Panc1 (cell line): ENCODE data around the gene KIAA1614. TPM values are rescaled to one million over a fixed set of nuclear protein-coding genes. Genes with fewer than 3 reads are reported as not detected.

Experiments used
- ATAC-seq: fragments of 200-7000 bp; cut with Tn5 transposase; 2 replicates; pipeline ENCODE4 v1.9.1; 2020; ENCODE audit warnings: mild to moderate bottlenecking, moderate library complexity
- BruUV-seq: library from RNA; stranded (reverse); fragments of 400-500 nt; replicated peaks from 2 replicates; lab custom pipeline; 2021; lab: Mats Ljungman, UMichigan
- CTCF ChIA-PET: fragments of 300-600 bp; sonication (Branson Sonifier 250); formaldehyde crosslinking; loops from one replicate; lab custom pipeline; 2022; ENCODE audit warnings: antibody characterized with exemption; lab: Charles Lee
- POLR2A ChIA-PET: fragments of 300-600 bp; sonication (Branson Sonifier 250); formaldehyde crosslinking; loops from one replicate; lab custom pipeline; 2022; ENCODE audit warnings: antibody characterized with exemption; lab: Charles Lee
- DNase-seq: peaks from one replicate; pipeline ENCODE4 v3.0.0-alpha.2; 2010; ENCODE audit warnings: low read depth, low spot score
- H3K27ac ChIP-seq: 2 replicates; pipeline ENCODE4 v1.5.1; 2011; ENCODE audit warnings: mild to moderate bottlenecking, low read length, inconsistent platforms
- H3K27me3 ChIP-seq: fragments of 200-500 bp; sonication (Bioruptor generic); 2 replicates; pipeline ENCODE4 v1.6.0; 2014; ENCODE audit warnings: low read length, inconsistent platforms; ENCODE audit not compliant: control insufficient read depth, insufficient read depth
- H3K36me3 ChIP-seq: fragments of 200-500 bp; sonication (Bioruptor generic); 2 replicates; pipeline ENCODE4 v1.5.1; 2014; ENCODE audit warnings: inconsistent platforms, mild to moderate bottlenecking, low read length, moderate library complexity; ENCODE audit not compliant: control insufficient read depth, insufficient read depth
- H3K4me1 ChIP-seq: 2 replicates; pipeline ENCODE4 v1.5.1; 2011; ENCODE audit warnings: inconsistent platforms, mild to moderate bottlenecking, low read length, moderate library complexity; ENCODE audit not compliant: control insufficient read depth, insufficient read depth
- H3K4me3 ChIP-seq, 2 experiments: 2 replicates each; pipeline ENCODE4 v1.5.1; 2011 to 2012; ENCODE audit warnings: low read depth in 2 of 2, low read length in 2 of 2, mild to moderate bottlenecking in 2 of 2, inconsistent platforms in 1 of 2, moderate library complexity in 1 of 2
- H3K9me3 ChIP-seq: fragments of 200-500 bp; sonication (Bioruptor generic); 2 replicates; pipeline ENCODE4 v1.5.1; 2014; ENCODE audit warnings: low read depth, mild to moderate bottlenecking, inconsistent platforms, low read length, moderate library complexity; ENCODE audit not compliant: control insufficient read depth, insufficient read depth
- CTCF ChIP-seq: fragments of 450-650 bp; IDR thresholded peaks from 2 replicates; pipeline ENCODE4 v1.5.1; 2017; ENCODE audit warnings: mild to moderate bottlenecking
- POLR2AphosphoS5 ChIP-seq: IDR thresholded peaks from 2 replicates; pipeline ENCODE4 v1.6.1; 2012; ENCODE audit warnings: mild to moderate bottlenecking, low read depth, low read length, moderate library complexity
- SIN3A ChIP-seq: IDR thresholded peaks from 2 replicates; pipeline ENCODE4 v1.6.1; 2012; ENCODE audit warnings: low read depth, mild to moderate bottlenecking, low read length, moderate library complexity, borderline replicate concordance; ENCODE audit not compliant: insufficient read depth
- TCF7L2 ChIP-seq: IDR thresholded peaks from 2 replicates; pipeline ENCODE4 v1.6.1; 2011; ENCODE audit warnings: mild to moderate bottlenecking, low read depth, low read length, inconsistent platforms
- in situ Hi-C: cut with HindIII; loops from 2 replicates; pipeline ENCODE4 v1.10.0; 2016; ENCODE audit warnings: low sequenced_read_pairs, low pct_unique_long_range_greater_than_20kb
- intact Hi-C: fragments of 100-400 bp; cut with micrococcal nuclease; formaldehyde crosslinking; loops from one replicate; pipeline ENCODE4 v1.10.0; 2022; ENCODE audit not compliant: unreplicated experiment
- total RNA-seq: library from RNA; stranded (reverse); gene quantifications from one replicate; pipeline ENCODE4 v1.2.1, GENCODE V29; 2021; ENCODE audit not compliant: unreplicated experiment
- TF ChIP-seq, protein P1 (sequence below), 2 experiments: IDR thresholded peaks; 2 replicates each; pipeline ENCODE4 v1.6.1; 2011 to 2012; ENCODE audit warnings: low read depth in 2 of 2, control low read depth in 1 of 2, low read length in 1 of 2, mild to moderate bottlenecking in 1 of 2, moderate library complexity in 1 of 2; ENCODE audit not compliant: insufficient read depth in 1 of 2

The KIAA1614 gene
- total RNA-seq, 1 experiment from 2014 or later: 0.80 TPM

- in situ Hi-C loops: no loop called here
- no peaks in the 10 kb centered on the region for H3K9me3 ChIP-seq
- POLR2A ChIA-PET: no interaction called here
Observed at GRCh38 chr1:180941518-180942275, 29.0 kb downstream of the KIAA1614 start.

DNA sequence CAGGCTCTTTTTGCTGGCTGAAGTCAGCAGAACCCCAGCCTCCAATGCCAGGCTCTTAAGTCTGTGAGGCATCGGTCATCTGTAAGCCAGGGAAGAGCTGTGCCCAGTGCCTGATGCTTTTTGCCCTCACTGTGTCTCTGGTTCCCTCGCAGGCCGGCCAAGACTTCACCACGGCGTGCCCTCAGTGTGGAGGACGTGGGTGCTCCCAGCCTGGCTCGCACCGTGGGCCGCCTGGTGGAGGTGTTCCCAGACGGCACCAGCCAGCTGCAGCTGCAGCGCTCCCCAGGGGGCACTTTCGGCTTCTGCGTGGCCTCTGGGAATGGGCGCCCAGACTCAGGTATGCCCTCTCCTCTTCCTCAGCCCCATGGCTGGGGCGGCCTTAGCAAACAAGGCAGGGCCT is 32.5 kb downstream of the KIAA1614 start:
- no peaks in the 10 kb centered on the region for H3K9me3 ChIP-seq
- no peaks in the 10 kb centered on the region for H3K27me3 ChIP-seq
- TF ChIP-seq TCF7L2: no peak
- no peak for TF ChIP-seq POLR2AphosphoS5
- TF ChIP-seq, protein P1, sequence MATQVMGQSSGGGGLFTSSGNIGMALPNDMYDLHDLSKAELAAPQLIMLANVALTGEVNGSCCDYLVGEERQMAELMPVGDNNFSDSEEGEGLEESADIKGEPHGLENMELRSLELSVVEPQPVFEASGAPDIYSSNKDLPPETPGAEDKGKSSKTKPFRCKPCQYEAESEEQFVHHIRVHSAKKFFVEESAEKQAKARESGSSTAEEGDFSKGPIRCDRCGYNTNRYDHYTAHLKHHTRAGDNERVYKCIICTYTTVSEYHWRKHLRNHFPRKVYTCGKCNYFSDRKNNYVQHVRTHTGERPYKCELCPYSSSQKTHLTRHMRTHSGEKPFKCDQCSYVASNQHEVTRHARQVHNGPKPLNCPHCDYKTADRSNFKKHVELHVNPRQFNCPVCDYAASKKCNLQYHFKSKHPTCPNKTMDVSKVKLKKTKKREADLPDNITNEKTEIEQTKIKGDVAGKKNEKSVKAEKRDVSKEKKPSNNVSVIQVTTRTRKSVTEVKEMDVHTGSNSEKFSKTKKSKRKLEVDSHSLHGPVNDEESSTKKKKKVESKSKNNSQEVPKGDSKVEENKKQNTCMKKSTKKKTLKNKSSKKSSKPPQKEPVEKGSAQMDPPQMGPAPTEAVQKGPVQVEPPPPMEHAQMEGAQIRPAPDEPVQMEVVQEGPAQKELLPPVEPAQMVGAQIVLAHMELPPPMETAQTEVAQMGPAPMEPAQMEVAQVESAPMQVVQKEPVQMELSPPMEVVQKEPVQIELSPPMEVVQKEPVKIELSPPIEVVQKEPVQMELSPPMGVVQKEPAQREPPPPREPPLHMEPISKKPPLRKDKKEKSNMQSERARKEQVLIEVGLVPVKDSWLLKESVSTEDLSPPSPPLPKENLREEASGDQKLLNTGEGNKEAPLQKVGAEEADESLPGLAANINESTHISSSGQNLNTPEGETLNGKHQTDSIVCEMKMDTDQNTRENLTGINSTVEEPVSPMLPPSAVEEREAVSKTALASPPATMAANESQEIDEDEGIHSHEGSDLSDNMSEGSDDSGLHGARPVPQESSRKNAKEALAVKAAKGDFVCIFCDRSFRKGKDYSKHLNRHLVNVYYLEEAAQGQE (IDR thresholded peaks at IDR 0.05; ENCODE audit: insufficient read depth in 1 of 2, low read depth in 2 of 2, low read length in 1 of 2): no peak
- TF ChIP-seq SIN3A: no peak
- TF ChIP-seq CTCF: no peak
- ChIA-PET POLR2A (no interaction called here), CTCF (interaction anchor here (0.5 kb wide), 1 partner anchor 141 kb away, joined by 8 read pairs; no protein-coding TSS in a partner anchor)
- in situ Hi-C loops (no loop called here), intact Hi-C loops (no loop called here)
- no peak overlapping the region for H3K27ac ChIP-seq
- H3K4me1 ChIP-seq: no peaks in the 10 kb centered on the region
- no TSS peak for BruUV-seq
- H3K4me3 ChIP-seq: no peak overlapping the region
- ATAC-seq (no peak), DNase-seq (no peak)
- no peaks in the 10 kb centered on the region for H3K36me3 ChIP-seq

More at GRCh38 chr1:180941518-180942275, 29.0 kb downstream of the KIAA1614 start:
- no TSS peak for BruUV-seq
- no peak overlapping the region for H3K27ac ChIP-seq
- no peaks in the 10 kb centered on the region for H3K27me3 ChIP-seq
- H3K36me3 ChIP-seq: no peaks in the 10 kb centered on the region
- H3K4me1 ChIP-seq: no peaks in the 10 kb centered on the region
- intact Hi-C loops: no loop called here
- ATAC-seq (no peak), DNase-seq (no peak)
- no peak overlapping the region for H3K4me3 ChIP-seq
- CTCF ChIA-PET: no interaction called here
- TF ChIP-seq TCF7L2: no peak
- TF ChIP-seq, protein P1 (IDR thresholded peaks at IDR 0.05; ENCODE audit: insufficient read depth in 1 of 2, low read depth in 2 of 2, low read length in 1 of 2): no peak
- TF ChIP-seq CTCF: no peak
- TF ChIP-seq SIN3A: no peak
- TF ChIP-seq POLR2AphosphoS5: no peak
